ENCODE results near the gene LAMA2. TPM values are rescaled to one million over a fixed set of nuclear protein-coding genes. Genes with fewer than 3 reads are reported as not detected.

The LAMA2 gene
- total and polyA plus RNA-seq, 7 donors: 0.46 to 131 (median 59.6) TPM

GRCh38 chr6:129055796-129056195 is 172.9 kb downstream of the LAMA2 start:
- no peak for TF ChIP-seq EP300 (IDR thresholded peaks at IDR 0.05)
- no peak for TF ChIP-seq POLR2A (IDR thresholded peaks at IDR 0.05)
- TF ChIP-seq, protein P1, sequence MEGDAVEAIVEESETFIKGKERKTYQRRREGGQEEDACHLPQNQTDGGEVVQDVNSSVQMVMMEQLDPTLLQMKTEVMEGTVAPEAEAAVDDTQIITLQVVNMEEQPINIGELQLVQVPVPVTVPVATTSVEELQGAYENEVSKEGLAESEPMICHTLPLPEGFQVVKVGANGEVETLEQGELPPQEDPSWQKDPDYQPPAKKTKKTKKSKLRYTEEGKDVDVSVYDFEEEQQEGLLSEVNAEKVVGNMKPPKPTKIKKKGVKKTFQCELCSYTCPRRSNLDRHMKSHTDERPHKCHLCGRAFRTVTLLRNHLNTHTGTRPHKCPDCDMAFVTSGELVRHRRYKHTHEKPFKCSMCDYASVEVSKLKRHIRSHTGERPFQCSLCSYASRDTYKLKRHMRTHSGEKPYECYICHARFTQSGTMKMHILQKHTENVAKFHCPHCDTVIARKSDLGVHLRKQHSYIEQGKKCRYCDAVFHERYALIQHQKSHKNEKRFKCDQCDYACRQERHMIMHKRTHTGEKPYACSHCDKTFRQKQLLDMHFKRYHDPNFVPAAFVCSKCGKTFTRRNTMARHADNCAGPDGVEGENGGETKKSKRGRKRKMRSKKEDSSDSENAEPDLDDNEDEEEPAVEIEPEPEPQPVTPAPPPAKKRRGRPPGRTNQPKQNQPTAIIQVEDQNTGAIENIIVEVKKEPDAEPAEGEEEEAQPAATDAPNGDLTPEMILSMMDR (IDR thresholded peaks at IDR 0.05): no peak
- no peak for TF ChIP-seq POLR2AphosphoS5 (IDR thresholded peaks at IDR 0.05)
- H3K4me3 ChIP-seq: no peak overlapping the region
- intact Hi-C loops (cut with DNase I): no loop called here
- no peaks in the 10 kb centered on the region for H3K9me3 ChIP-seq
- no peak overlapping the region for H3K27ac ChIP-seq
- H3K27me3 ChIP-seq: no peaks in the 10 kb centered on the region
- 47 to 67% methylated on average over 3 of the region's 3 CpGs for WGBS, 2 donors
- no peaks in the 10 kb centered on the region for H3K36me3 ChIP-seq
- DNase-seq: no peak
- H3K4me1 ChIP-seq: no peaks in the 10 kb centered on the region

DNA sequence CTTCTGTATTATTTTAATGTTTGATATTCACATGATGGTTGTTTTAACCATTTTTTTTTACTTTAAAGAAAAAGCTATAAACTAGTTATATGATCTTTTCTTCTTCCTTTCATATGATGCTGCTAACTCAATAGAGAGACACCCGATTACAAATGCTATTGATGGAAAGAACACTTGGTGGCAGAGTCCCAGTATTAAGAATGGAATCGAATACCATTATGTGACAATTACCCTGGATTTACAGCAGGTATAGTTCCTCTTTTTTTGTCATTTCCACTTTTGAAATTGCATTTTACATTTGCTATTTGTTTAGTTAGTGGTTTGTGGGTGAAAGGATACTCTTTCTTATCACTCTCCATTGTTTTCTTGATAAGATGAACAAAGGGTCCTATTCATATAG is 176.7 kb downstream of the LAMA2 start:
- WGBS, 2 donors: 12 to 68% methylated on average over 2 of the region's 2 CpGs
- H3K27me3 ChIP-seq: no peaks in the 10 kb centered on the region
- intact Hi-C loops (cut with DNase I): no loop called here
- no peaks in the 10 kb centered on the region for H3K36me3 ChIP-seq
- H3K27ac ChIP-seq: no peak overlapping the region
- H3K4me1 ChIP-seq: no peaks in the 10 kb centered on the region
- H3K4me3 ChIP-seq: no peak overlapping the region
- TF ChIP-seq POLR2AphosphoS5 (IDR thresholded peaks at IDR 0.05) (no peak), EP300 (IDR thresholded peaks at IDR 0.05) (no peak), POLR2A (IDR thresholded peaks at IDR 0.05) (no peak)
- TF ChIP-seq, protein P1 (IDR thresholded peaks at IDR 0.05): no peak
- no peaks in the 10 kb centered on the region for H3K9me3 ChIP-seq
- no peak for DNase-seq

GRCh38 chr6:129069006-129069405 is 186.1 kb downstream of the LAMA2 start:
- DNase-seq: no peak
- Histone ChIP-seq H3K9me3 (no peaks in the 10 kb centered on the region), H3K4me3 (no peak overlapping the region), H3K4me1 (peaks cover 0 to 3% (median under 1%) of the 10 kb centered on the region in 4 donors), H3K27me3 (no peaks in the 10 kb centered on the region), H3K27ac (no peak overlapping the region), H3K36me3 (no peaks in the 10 kb centered on the region)
- TF ChIP-seq, protein P1 (IDR thresholded peaks at IDR 0.05): no peak
- TF ChIP-seq POLR2AphosphoS5 (IDR thresholded peaks at IDR 0.05) (no peak), POLR2A (IDR thresholded peaks at IDR 0.05) (no peak), EP300 (IDR thresholded peaks at IDR 0.05) (no peak)
- intact Hi-C loops (cut with DNase I): no loop called here

DNA sequence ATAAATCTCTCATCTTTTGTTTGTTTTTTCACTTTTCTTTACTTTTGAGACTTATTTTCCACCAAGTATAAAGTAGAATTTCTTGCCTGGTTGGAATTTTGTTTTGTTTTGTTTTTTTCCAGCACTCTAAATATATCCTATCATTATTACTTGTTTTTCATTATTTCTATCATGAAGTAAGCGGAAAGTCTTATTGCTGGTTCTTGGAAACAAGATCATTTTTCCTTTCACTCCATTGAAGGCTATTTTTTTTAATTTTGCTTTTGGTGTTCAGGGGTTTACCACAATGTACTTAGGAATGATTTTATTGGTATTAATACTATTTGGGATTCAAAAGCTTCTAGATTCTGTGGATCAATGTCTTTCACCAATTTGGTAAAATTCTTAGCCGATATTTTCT is 190.1 kb downstream of the LAMA2 start:
- intact Hi-C loops (cut with DNase I): no loop called here
- peak overlapping the region in 1 of 4 donors; percentile 9 for H3K27ac ChIP-seq
- WGBS, 2 donors: 97 to 98% methylated on average over 2 of the region's 2 CpGs

More for the DNA sequence above, 190.1 kb downstream of the LAMA2 start:
- DNase-seq: no peak
- Histone ChIP-seq H3K27me3 (no peaks in the 10 kb centered on the region), H3K4me3 (no peak overlapping the region), H3K4me1 (peaks cover 0 to 6% (median 3%) of the 10 kb centered on the region in 4 donors), H3K9me3 (no peaks in the 10 kb centered on the region), H3K36me3 (no peaks in the 10 kb centered on the region)
- TF ChIP-seq EP300 (IDR thresholded peaks at IDR 0.05) (no peak), POLR2AphosphoS5 (IDR thresholded peaks at IDR 0.05) (no peak), POLR2A (IDR thresholded peaks at IDR 0.05) (no peak)
- TF ChIP-seq, protein P1 (IDR thresholded peaks at IDR 0.05): no peak

Measured in sigmoid colon (tissue), 7 donors.